NCI-H128 (cell line): Measurements from ENCODE around the gene SHQ1.

ENCODE experiments used
- DNase-seq: peaks from one replicate; lab custom pipeline; 2025; ENCODE audit not compliant: unreplicated experiment; lab: John Stamatoyannopoulos, UW

Gene SHQ1

GRCh38 chr3:72847751-72848702 lies at the start of gene SHQ1:
SHQ1 (minus strand) TSS chr3:72848445; CDS start chr3:72848340, 105 bp downstream.
- DNase-seq: peak; percentile 89

GRCh38 chr3:72897758-72898007 lies 49.4 kb upstream of the SHQ1 start:
- no peak for DNase-seq

GRCh38 chr3:72896996-72897757 lies 48.9 kb upstream of the SHQ1 start:
- DNase-seq: no peak

GRCh38 chr3:72894976-72895552 lies 46.8 kb upstream of the SHQ1 start:
- no peak for DNase-seq

GRCh38 chr3:72892870-72893269 lies 44.6 kb upstream of the SHQ1 start:
- DNase-seq: no peak

- no peak for DNase-seq
Measured at GRCh38 chr3:72892081-72892775, 44.0 kb upstream of the SHQ1 start.

GRCh38 chr3:72891053-72891855 lies 43.0 kb upstream of the SHQ1 start:
- DNase-seq: no peak

- no peak for DNase-seq
Measured at GRCh38 chr3:72890166-72890925, 42.1 kb upstream of the SHQ1 start.

GRCh38 chr3:72889310-72890165 lies 41.3 kb upstream of the SHQ1 start:
- DNase-seq: no peak

GRCh38 chr3:72888546-72889309 lies 40.5 kb upstream of the SHQ1 start:
- DNase-seq: no peak

GRCh38 chr3:72887705-72888545 lies 39.7 kb upstream of the SHQ1 start, which contains the start of gene GXYLT2:
GXYLT2 (plus strand) TSS chr3:72888046; CDS start chr3:72888234, 188 bp downstream.
- DNase-seq: peak; percentile 35

- no peak for DNase-seq
Measured at GRCh38 chr3:72887343-72887704, 39.1 kb upstream of the SHQ1 start.

GRCh38 chr3:72872183-72872582 lies 23.9 kb upstream of the SHQ1 start:
- no peak for DNase-seq

- DNase-seq: no peak
Measured at GRCh38 chr3:72862314-72863090, 14.3 kb upstream of the SHQ1 start.

GRCh38 chr3:72860846-72861245 lies 12.6 kb upstream of the SHQ1 start:
- DNase-seq: no peak

- DNase-seq: no peak
Measured at GRCh38 chr3:72860053-72860452, 11.8 kb upstream of the SHQ1 start.
